ENCODE results near the gene ENDOD1.

The ENDOD1 gene

GRCh38 chr11:95144313-95145235 is 54.9 kb downstream of the ENDOD1 start:
- DNase-seq: no peak

GRCh38 chr11:95145430-95146060 is 55.9 kb downstream of the ENDOD1 start:
- no peak for DNase-seq

GRCh38 chr11:95147364-95147905 is 57.8 kb downstream of the ENDOD1 start:
- DNase-seq: no peak

GRCh38 chr11:95148406-95148805 is 58.8 kb downstream of the ENDOD1 start:
- no peak for DNase-seq

GRCh38 chr11:95148938-95149337 is 59.3 kb downstream of the ENDOD1 start:
- DNase-seq: no peak

GRCh38 chr11:95149651-95150364 is 60.2 kb downstream of the ENDOD1 start:
- no peak for DNase-seq

GRCh38 chr11:95150956-95151684 is 61.5 kb downstream of the ENDOD1 start:
- peak; percentile 91 for DNase-seq

- no peak for DNase-seq
These were observed 63.5 kb downstream of the ENDOD1 start for GRCh38 chr11:95152876-95153856.

- no peak for DNase-seq
These were observed 64.2 kb downstream of the ENDOD1 start for GRCh38 chr11:95153857-95154246.

- DNase-seq: peak; percentile 66
These were observed 64.9 kb downstream of the ENDOD1 start for GRCh38 chr11:95154514-95154913.

GRCh38 chr11:95155385-95155784 is 65.7 kb downstream of the ENDOD1 start:
- no peak for DNase-seq

- no peak for DNase-seq
These were observed 66.6 kb downstream of the ENDOD1 start for GRCh38 chr11:95156133-95156721.

- no peak for DNase-seq
These were observed 67.4 kb downstream of the ENDOD1 start for GRCh38 chr11:95156916-95157541.

GRCh38 chr11:95157824-95158223 is 68.2 kb downstream of the ENDOD1 start:
- no peak for DNase-seq

GRCh38 chr11:95161248-95161647 is 71.6 kb downstream of the ENDOD1 start:
- no peak for DNase-seq

GRCh38 chr11:95163106-95163505 is 73.5 kb downstream of the ENDOD1 start:
- DNase-seq: no peak

GRCh38 chr11:95165638-95166037 is 76.0 kb downstream of the ENDOD1 start:
- no peak for DNase-seq

GRCh38 chr11:95166781-95167180 is 77.1 kb downstream of the ENDOD1 start:
- DNase-seq: no peak

- DNase-seq: no peak
These were observed 80.6 kb downstream of the ENDOD1 start for GRCh38 chr11:95170294-95170693.

GRCh38 chr11:95175818-95176380 is 86.3 kb downstream of the ENDOD1 start:
- DNase-seq: no peak

Data from CD4-positive, alpha-beta T cell treated with Interferon gamma for 1 hour (primary cell).